Renal pelvis (tissue), 4 donors: Measurements from ENCODE around the gene TBL1XR1. TPM values are rescaled to one million over a fixed set of nuclear protein-coding genes. Genes with fewer than 3 reads are reported as not detected.

ENCODE experiments used
- DNase-seq: peaks from one replicate; pipeline ENCODE4 v3.0.0-alpha.2; 2013
- polyA plus RNA-seq, 3 donors: library from polyadenylated mRNA; unstranded; fragments of 120-200 nt; gene quantifications; one replicate each; pipeline ENCODE4 v1.2.1, GENCODE V29; 2013; ENCODE audit not compliant: insufficient read length in 3 of 3

TBL1XR1 gene
- polyA plus RNA-seq, 3 donors = 118 to 155 (median 149) TPM

- DNase-seq = no peak
Observed at GRCh38 chr3:177114253-177114652, 83.0 kb downstream of the TBL1XR1 start.

GRCh38 chr3:177111541-177111949 is 85.7 kb downstream of the TBL1XR1 start:
- DNase-seq = no peak

GRCh38 chr3:177110895-177111294 is 86.4 kb downstream of the TBL1XR1 start:
- no peak for DNase-seq

GRCh38 chr3:177110386-177110785 is 86.9 kb downstream of the TBL1XR1 start:
- DNase-seq = no peak

- no peak for DNase-seq
Observed at GRCh38 chr3:177109688-177110330, 87.5 kb downstream of the TBL1XR1 start.

- DNase-seq = no peak
Observed at GRCh38 chr3:177108648-177109047, 88.6 kb downstream of the TBL1XR1 start.

- no peak for DNase-seq
Observed at GRCh38 chr3:177107461-177108239, 89.6 kb downstream of the TBL1XR1 start.

- DNase-seq = no peak
Observed at GRCh38 chr3:177106594-177106993, 90.7 kb downstream of the TBL1XR1 start.

- no peak for DNase-seq
Observed at GRCh38 chr3:177106184-177106583, 91.1 kb downstream of the TBL1XR1 start.

GRCh38 chr3:177105623-177106022 is 91.7 kb downstream of the TBL1XR1 start:
- no peak for DNase-seq

- no peak for DNase-seq
Observed at GRCh38 chr3:177104299-177104992, 92.8 kb downstream of the TBL1XR1 start.

GRCh38 chr3:177102553-177102952 is 94.7 kb downstream of the TBL1XR1 start:
- DNase-seq = no peak

- no peak for DNase-seq
Observed at GRCh38 chr3:177098551-177098950, 98.7 kb downstream of the TBL1XR1 start.

- DNase-seq = no peak
Observed at GRCh38 chr3:177096615-177097014, 100.7 kb downstream of the TBL1XR1 start.

- DNase-seq = no peak
Observed at GRCh38 chr3:177093966-177094365, 103.3 kb downstream of the TBL1XR1 start.

- no peak for DNase-seq
Observed at GRCh38 chr3:177089901-177090300, 107.4 kb downstream of the TBL1XR1 start.

- DNase-seq = no peak
Observed at GRCh38 chr3:177089110-177089509, 108.2 kb downstream of the TBL1XR1 start.

- DNase-seq = no peak
Observed at GRCh38 chr3:177085794-177086193, 111.5 kb downstream of the TBL1XR1 start.

GRCh38 chr3:177084616-177085015 is 112.7 kb downstream of the TBL1XR1 start:
- DNase-seq = no peak

- no peak for DNase-seq
Observed at GRCh38 chr3:177080122-177080521, 117.2 kb downstream of the TBL1XR1 start.

GRCh38 chr3:177079684-177080083 is 117.6 kb downstream of the TBL1XR1 start:
- no peak for DNase-seq

- DNase-seq = no peak
Observed at GRCh38 chr3:177071496-177072156, 125.7 kb downstream of the TBL1XR1 start.
